ENCODE data around the gene GPC6. TPM values are rescaled to one million over a fixed set of nuclear protein-coding genes. Genes with fewer than 3 reads are reported as not detected.

Gene GPC6
- total RNA-seq, 2 donors from 2014 or later = 3.4 to 5.3 TPM

- DNase-seq (ENCODE audit: low spot score) = no peak
- H3K9me3 ChIP-seq = no peaks in the 10 kb centered on the region
- no peak overlapping the region for H3K4me3 ChIP-seq
- no peaks in the 10 kb centered on the region for H3K36me3 ChIP-seq
- no peaks in the 10 kb centered on the region for H3K4me1 ChIP-seq (replicated peaks)
- TF ChIP-seq POLR2AphosphoS5 (IDR thresholded peaks at IDR 0.05) (no peak), CTCF (IDR thresholded peaks at IDR 0.05) (no peak), POLR2A (IDR thresholded peaks at IDR 0.05) (no peak)
- no peaks in the 10 kb centered on the region for H3K27me3 ChIP-seq (replicated peaks; ENCODE audit: insufficient read depth)
- 100% methylated on average over 1 of the region's 1 CpG for WGBS
- intact Hi-C loops (cut with DNase I) = no loop called here
- no peak overlapping the region for H3K27ac ChIP-seq
These were observed 1030.1 kb downstream of the GPC6 start for GRCh38 chr13:94256721-94257120.

- H3K27ac ChIP-seq = no peak overlapping the region
- DNase-seq (ENCODE audit: low spot score) = no peak
- H3K4me1 ChIP-seq (replicated peaks) = no peaks in the 10 kb centered on the region
- no peaks in the 10 kb centered on the region for H3K27me3 ChIP-seq (replicated peaks; ENCODE audit: insufficient read depth)
- intact Hi-C loops (cut with DNase I) = no loop called here
- H3K4me3 ChIP-seq = no peak overlapping the region
- no peaks in the 10 kb centered on the region for H3K36me3 ChIP-seq
- TF ChIP-seq POLR2AphosphoS5 (IDR thresholded peaks at IDR 0.05) (no peak), CTCF (IDR thresholded peaks at IDR 0.05) (no peak), POLR2A (IDR thresholded peaks at IDR 0.05) (no peak)
- WGBS = 72% methylated on average over 1 of the region's 1 CpG
- H3K9me3 ChIP-seq = no peaks in the 10 kb centered on the region
These were observed 1033.4 kb downstream of the GPC6 start for GRCh38 chr13:94259984-94260383.

GRCh38 chr13:94261163-94261562 is 1034.6 kb downstream of the GPC6 start:
- TF ChIP-seq POLR2AphosphoS5 (IDR thresholded peaks at IDR 0.05) (no peak), POLR2A (IDR thresholded peaks at IDR 0.05) (no peak), CTCF (IDR thresholded peaks at IDR 0.05) (no peak)
- Histone ChIP-seq H3K36me3 (no peaks in the 10 kb centered on the region), H3K27me3 (replicated peaks; ENCODE audit: insufficient read depth) (no peaks in the 10 kb centered on the region), H3K4me3 (no peak overlapping the region), H3K27ac (no peak overlapping the region), H3K4me1 (replicated peaks) (no peaks in the 10 kb centered on the region), H3K9me3 (no peaks in the 10 kb centered on the region)
- 97% methylated on average over 3 of the region's 3 CpGs for WGBS
- DNase-seq (ENCODE audit: low spot score) = no peak
- intact Hi-C loops (cut with DNase I) = no loop called here

- Histone ChIP-seq H3K9me3 (no peaks in the 10 kb centered on the region), H3K36me3 (no peaks in the 10 kb centered on the region), H3K4me1 (replicated peaks) (no peaks in the 10 kb centered on the region), H3K27ac (no peak overlapping the region), H3K4me3 (no peak overlapping the region), H3K27me3 (replicated peaks; ENCODE audit: insufficient read depth) (no peaks in the 10 kb centered on the region)
- intact Hi-C loops (cut with DNase I) = no loop called here
- DNase-seq (ENCODE audit: low spot score) = no peak
- 78% methylated on average over 3 of the region's 3 CpGs for WGBS
- TF ChIP-seq POLR2A (IDR thresholded peaks at IDR 0.05) = no peak
- TF ChIP-seq POLR2AphosphoS5 (IDR thresholded peaks at IDR 0.05) = no peak
- TF ChIP-seq CTCF (IDR thresholded peaks at IDR 0.05) = no peak
These were observed 1036.4 kb downstream of the GPC6 start for GRCh38 chr13:94263038-94263437.

GRCh38 chr13:94267581-94268366 is 1041.2 kb downstream of the GPC6 start:
- Histone ChIP-seq H3K4me3 (no peak overlapping the region), H3K36me3 (no peaks in the 10 kb centered on the region), H3K27me3 (replicated peaks; ENCODE audit: insufficient read depth) (no peaks in the 10 kb centered on the region), H3K4me1 (replicated peaks) (no peaks in the 10 kb centered on the region), H3K9me3 (no peaks in the 10 kb centered on the region), H3K27ac (no peak overlapping the region)
- WGBS = 92% methylated on average over 3 of the region's 3 CpGs
- intact Hi-C loops (cut with DNase I) = no loop called here
- no peak for DNase-seq (ENCODE audit: low spot score)
- TF ChIP-seq POLR2AphosphoS5 (IDR thresholded peaks at IDR 0.05) = no peak
- no peak for TF ChIP-seq POLR2A (IDR thresholded peaks at IDR 0.05)
- TF ChIP-seq CTCF (IDR thresholded peaks at IDR 0.05) = no peak
